HT-29 (cell line): ENCODE data around the gene LMOD1. TPM values are rescaled to one million over a fixed set of nuclear protein-coding genes. Genes with fewer than 3 reads are reported as not detected.
"Not testable (repeated sequence)": the region's sequence is repeated elsewhere in the genome, so short reads cannot be mapped to it uniquely, and the experiment has no call there.

Experiments used
- DNase-seq: peaks from one replicate; pipeline ENCODE4 v3.0.0-alpha.2; 2015; ENCODE audit warnings: low spot score
- total RNA-seq: library from RNA; depleted of rRNA; stranded (reverse); fragments of >200 nt; shearing (Covaris generic); gene quantifications from 2 replicates; pipeline ENCODE4 v1.2.3, GENCODE V29; 2014

The LMOD1 gene
- total RNA-seq, 1 experiment from 2014 or later, result not detected

GRCh38 chr1:201947697-201948008 is 1.3 kb upstream of the LMOD1 start:
- DNase-seq, result no peak

DNA sequence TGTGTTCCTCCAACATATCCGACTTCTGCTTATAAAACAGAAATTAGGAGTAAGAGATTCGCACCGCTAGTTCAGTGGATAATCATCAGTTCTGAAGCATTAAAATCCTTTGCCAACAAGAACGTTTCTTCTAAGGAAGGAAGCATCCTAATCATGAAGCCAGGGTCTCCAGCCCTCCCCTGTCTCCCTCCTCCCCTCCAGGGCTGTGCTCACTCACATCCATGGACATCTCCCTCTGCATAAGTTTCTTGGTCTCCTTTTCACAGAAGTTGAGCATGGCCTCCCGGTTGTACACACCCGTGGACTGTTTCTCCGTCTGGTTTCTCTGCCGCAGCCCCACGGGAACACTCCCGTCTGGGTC is 505 bp downstream of the LMOD1 start:
- DNase-seq, result no peak

DNA sequence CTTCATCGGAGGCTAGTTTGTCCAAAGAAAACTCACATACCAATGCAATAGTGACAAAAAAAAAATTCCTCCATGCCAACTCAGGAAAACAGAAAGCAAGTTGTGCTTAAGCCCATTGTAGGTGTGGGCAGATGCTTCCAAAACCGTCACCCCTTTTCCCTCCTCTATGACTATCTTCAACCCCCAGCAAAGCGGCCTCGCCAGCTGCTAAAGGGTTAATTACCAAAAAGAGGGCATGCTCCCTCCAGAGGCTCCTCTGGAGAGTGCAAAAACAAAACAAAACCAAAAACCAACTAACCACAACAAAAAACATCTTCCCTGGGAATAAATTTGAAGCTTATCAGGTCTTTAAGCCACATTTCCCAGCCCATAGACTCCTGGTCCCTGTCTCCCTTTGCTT is 1.2 kb downstream of the LMOD1 start:
- no peak for DNase-seq

GRCh38 chr1:201944639-201945038 is 1.7 kb downstream of the LMOD1 start:
- DNase-seq, result no peak

DNA sequence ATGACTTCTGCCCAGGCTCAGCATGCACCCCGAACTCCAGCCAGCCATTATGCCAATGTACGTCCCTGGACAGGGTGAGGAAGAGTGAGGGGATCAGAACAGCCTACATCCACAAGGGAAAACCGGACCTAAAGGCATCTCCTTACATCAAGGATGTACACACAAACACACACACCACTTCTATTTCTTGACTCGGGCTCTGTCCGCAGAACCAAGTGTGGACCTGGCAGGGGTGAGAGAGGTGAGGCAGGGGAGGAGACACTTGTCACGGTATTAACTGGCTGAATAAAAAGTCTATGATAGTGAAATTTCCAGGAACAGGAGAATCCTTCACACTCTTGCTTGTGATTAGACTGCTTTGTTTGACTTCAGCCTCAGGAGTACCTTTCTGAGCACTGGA is 2.3 kb downstream of the LMOD1 start:
- no peak for DNase-seq

GRCh38 chr1:201942129-201942495 is 4.2 kb downstream of the LMOD1 start:
- no peak for DNase-seq

- no peak for DNase-seq
Observed at GRCh38 chr1:201941420-201942128, 4.8 kb downstream of the LMOD1 start.

DNA sequence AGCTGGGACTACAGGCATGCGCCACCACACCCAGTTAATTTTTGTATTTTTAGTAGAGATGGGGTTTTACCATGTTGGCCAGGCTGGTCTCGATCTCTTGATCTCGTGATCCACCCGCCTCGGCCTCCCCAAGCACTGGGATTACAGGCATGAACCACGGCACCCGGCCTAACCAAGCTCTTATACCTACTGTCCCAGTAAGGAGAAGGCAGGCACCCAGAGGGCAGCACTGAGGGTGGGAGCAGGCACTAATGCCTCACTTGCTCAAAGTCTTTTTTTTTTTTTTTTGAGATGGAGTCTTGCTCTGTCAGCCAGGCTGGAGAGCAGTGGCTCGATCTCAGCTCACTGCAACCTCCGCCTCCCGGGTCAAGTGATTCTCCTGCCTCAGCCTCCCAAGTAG is 6.0 kb downstream of the LMOD1 start:
- DNase-seq, result not testable (repeated sequence)

GRCh38 chr1:201939574-201939973 is 6.8 kb downstream of the LMOD1 start:
- DNase-seq, result no peak

DNA sequence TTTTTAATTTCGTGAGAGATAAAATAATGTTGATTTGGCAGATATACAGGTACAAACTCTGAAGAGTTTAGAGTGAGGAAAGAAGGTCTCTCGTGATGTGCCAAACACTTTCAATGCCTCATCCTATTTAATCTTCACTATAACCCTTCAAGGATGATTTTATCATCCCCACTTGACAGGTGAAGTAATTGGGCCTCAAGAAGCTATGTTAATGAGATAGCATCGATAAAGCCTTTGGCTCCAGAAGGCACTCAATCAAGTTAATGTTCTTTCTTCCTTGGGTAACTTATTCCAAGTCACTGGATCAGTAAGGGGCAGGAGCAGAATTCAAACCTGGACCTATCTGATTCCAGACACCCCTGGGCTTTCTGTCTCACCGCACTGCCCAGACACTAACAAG is 7.2 kb downstream of the LMOD1 start:
- no peak for DNase-seq

DNA sequence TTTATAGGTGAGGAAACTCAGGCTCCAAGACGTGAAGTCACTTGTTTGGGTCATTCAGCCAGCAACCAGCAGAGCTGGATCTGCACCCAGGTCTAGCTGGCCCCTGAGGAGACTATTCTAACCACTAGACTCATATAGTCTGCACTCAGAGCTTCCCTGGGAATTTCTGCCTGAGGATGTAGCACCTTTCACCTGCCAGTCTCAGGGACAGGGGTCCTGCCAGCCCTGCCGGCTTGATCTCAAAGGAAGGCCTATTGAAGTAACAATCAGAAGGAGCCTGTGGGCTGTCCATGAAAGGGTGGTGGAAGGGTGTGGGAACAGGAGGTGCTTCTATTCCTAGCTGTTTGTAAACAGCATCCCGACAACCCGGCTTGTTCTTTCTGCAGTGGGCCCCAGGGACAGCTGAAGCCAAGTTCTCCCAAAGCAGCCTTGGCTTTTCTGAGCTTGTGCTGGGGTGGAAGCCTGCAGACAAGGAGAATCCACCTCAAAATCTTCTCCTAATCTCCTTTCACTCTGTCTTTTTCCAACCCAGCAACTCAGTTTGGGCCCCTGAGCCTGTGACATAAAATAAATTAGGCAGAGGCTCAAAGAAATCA is 7.8 kb downstream of the LMOD1 start:
- no peak for DNase-seq

DNA sequence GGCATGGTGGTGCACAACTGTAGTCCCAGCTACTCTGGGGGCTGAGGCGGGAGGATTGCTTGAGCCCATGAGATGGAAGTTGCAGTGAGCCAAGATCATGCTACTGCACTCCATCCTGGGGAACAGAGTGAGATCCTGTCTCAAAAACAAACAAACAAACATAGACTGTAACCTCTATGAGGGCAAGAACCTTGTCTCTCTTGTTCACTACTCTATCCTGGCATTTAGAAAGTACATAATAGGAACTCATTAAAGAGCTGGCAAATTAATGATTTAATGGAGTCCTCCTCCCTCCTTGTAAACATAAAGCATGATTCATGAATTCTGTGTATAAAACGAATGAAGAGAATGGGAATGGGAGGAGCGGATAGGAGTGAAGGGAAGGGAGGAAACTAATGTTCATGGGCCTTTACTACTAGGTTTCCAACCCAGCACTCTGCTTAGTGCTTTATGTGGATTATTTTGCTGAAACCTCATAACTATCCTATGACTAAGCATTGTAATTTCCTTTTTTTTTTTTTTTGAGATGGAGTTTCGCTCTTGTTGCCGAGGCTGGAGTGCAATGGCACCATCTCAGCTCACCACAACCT is 8.6 kb downstream of the LMOD1 start:
- no peak for DNase-seq

- DNase-seq, result peak; percentile 15
Observed at GRCh38 chr1:201933840-201934430, 12.4 kb downstream of the LMOD1 start.

DNA sequence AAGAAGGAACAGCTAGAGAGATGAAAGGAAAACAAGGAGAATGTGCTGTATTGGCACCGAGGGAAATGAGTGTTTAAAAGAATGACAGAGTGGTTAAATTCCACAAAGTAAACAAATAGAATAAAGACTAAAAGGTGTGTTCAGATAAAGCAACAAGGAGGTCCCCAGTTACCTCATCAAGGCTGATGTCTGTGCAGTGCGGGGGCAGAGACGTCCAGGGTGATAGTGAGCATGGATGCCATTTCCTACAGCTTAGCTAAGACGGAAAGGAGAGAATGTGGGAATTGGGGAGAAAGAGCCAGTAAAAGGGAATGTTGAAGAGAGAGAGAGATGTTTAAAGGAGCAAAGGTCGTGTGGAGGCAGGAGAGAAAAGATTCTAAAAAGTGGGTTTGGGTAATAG is 15.5 kb downstream of the LMOD1 start:
- no peak for DNase-seq

GRCh38 chr1:201930137-201930536 is 16.2 kb downstream of the LMOD1 start:
- DNase-seq, result no peak

- DNase-seq, result no peak
Observed at GRCh38 chr1:201928266-201928665, 18.1 kb downstream of the LMOD1 start.

GRCh38 chr1:201925981-201926645 is 20.2 kb downstream of the LMOD1 start:
- DNase-seq, result no peak

DNA sequence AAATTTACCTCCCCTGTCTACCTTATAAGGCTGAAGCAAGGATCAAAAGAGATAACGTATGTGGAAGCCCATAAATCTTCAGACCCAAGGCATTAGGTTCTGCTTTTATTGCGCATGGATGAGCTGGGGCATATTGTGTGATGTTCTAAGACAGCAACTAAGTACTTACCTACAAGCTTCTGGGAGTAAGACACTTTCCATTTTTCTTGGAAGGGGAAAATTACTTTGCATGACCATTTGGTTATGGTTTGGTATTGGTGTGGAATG is 21.1 kb downstream of the LMOD1 start:
- DNase-seq, result no peak

DNA sequence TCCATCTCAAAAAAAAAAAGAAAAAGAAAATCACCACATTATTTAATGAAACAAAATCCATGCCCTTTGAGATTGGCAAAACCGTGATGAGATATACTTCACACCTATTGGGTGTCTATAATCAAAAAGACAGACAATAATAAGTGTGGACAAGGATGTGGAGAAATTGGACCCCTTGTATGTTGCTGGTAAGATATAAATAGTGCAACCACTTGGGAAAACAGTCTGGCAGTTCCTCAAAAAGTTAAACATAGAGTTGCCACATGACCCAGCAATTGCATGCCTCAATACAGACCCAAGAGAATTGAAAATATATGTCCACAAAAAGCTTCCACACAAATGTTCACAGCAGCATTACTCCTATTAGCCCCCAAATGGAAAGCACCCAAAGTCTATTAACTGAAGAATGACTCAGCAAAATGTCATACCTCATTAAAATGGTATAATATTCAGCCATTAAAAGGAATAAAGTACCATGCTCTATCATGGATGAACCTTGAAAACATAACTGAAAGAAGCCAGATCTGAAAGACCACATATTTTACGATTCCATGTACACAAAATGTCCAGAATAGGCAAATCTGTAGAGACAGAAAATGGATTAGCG is 24.3 kb downstream of the LMOD1 start:
- no peak for DNase-seq

DNA sequence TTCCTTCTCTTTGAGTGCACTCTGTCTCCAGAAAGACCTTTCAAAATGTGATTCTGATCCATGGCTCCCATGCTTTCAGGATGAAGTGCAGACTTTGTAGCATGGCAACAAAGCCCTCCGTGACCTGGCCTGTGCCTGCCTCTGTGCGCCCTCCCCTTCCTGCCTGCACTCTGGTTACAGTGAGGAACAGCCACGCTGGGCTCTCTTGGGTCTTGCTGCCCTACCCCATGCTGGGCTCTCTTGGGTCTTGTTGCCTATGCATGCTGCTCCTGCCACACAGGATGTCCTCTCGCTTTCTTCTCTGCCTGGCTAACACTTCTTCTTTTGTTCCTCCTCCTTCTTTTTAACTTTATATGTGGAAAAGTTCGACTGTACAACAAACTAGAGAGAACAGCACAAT is 28.0 kb downstream of the LMOD1 start:
- DNase-seq, result no peak

- no peak for DNase-seq
Observed at GRCh38 chr1:201917362-201918033, 28.9 kb downstream of the LMOD1 start.
